ENCODE measurements around the gene UMAD1. TPM values are rescaled to one million over a fixed set of nuclear protein-coding genes. Genes with fewer than 3 reads are reported as not detected.

Gene UMAD1
- total and polyA plus RNA-seq, 3 donors from 2014 or later = 11.1 to 17.3 (median 12.6) TPM

DNA sequence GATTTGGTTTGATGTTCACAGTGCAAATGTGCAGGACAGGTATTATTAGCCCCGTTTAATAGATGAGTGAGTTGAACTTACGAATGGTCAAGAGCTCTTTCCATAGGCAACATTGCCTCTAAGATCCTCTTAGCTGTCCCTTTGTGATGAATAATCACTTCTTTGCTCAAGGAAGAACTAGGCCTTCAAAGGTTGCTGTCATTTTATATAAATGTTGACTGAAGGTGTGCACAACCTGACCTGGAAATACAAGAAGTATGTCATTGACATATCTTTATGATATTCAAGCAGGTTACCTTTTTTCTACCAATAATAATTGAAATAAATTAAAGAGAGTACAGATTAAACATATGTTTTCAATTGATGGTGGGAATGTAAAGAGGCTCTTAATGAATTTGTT lies 279.5 kb downstream of the UMAD1 start:
- no peak overlapping the region for H3K27ac ChIP-seq
- TF ChIP-seq CTCF (IDR thresholded peaks at IDR 0.05) (no peak), POLR2A (IDR thresholded peaks at IDR 0.05) (no peak)
- H3K27me3 ChIP-seq = no peaks in the 10 kb centered on the region
- 69 to 71% methylated on average over 2 of the region's 2 CpGs for WGBS, 2 donors
- H3K9me3 ChIP-seq = no peaks in the 10 kb centered on the region
- no peak overlapping the region for H3K4me3 ChIP-seq
- no peaks in the 10 kb centered on the region for H3K36me3 ChIP-seq (ENCODE audit: low read depth, missing control alignments)
- intact Hi-C loops (cut with DNase I; ENCODE audit: low total_unique reads) = no loop called here
- H3K4me1 ChIP-seq = no peaks in the 10 kb centered on the region
- no peak for DNase-seq

- intact Hi-C loops (cut with DNase I; ENCODE audit: low total_unique reads) = no loop called here
- TF ChIP-seq CTCF (IDR thresholded peaks at IDR 0.05) (no peak), POLR2A (IDR thresholded peaks at IDR 0.05) (no peak)
- Histone ChIP-seq H3K27ac (no peak overlapping the region), H3K4me1 (no peaks in the 10 kb centered on the region), H3K9me3 (no peaks in the 10 kb centered on the region), H3K27me3 (no peaks in the 10 kb centered on the region), H3K36me3 (ENCODE audit: low read depth, missing control alignments) (no peaks in the 10 kb centered on the region), H3K4me3 (no peak overlapping the region)
- DNase-seq = no peak
- 91 to 94% methylated on average over 3 of the region's 3 CpGs for WGBS, 2 donors
Observed at GRCh38 chr7:7920481-7920880, 279.9 kb downstream of the UMAD1 start.

GRCh38 chr7:7921830-7922229 lies 281.3 kb downstream of the UMAD1 start:
- no peaks in the 10 kb centered on the region for H3K9me3 ChIP-seq
- H3K4me1 ChIP-seq = no peaks in the 10 kb centered on the region

GRCh38 chr7:7922684-7923385 lies 282.3 kb downstream of the UMAD1 start:
- Histone ChIP-seq H3K4me3 (no peak overlapping the region), H3K36me3 (ENCODE audit: low read depth, missing control alignments) (no peaks in the 10 kb centered on the region), H3K27me3 (no peaks in the 10 kb centered on the region), H3K4me1 (no peaks in the 10 kb centered on the region), H3K9me3 (no peaks in the 10 kb centered on the region), H3K27ac (no peak overlapping the region)
- 61 to 73% methylated on average over 7 of the region's 7 CpGs for WGBS, 2 donors
- intact Hi-C loops (cut with DNase I; ENCODE audit: low total_unique reads) = no loop called here
- DNase-seq = no peak
- no peak for TF ChIP-seq POLR2A (IDR thresholded peaks at IDR 0.05)
- no peak for TF ChIP-seq CTCF (IDR thresholded peaks at IDR 0.05)

More at GRCh38 chr7:7921830-7922229, 281.3 kb downstream of the UMAD1 start:
- Histone ChIP-seq H3K27me3 (no peaks in the 10 kb centered on the region), H3K36me3 (ENCODE audit: low read depth, missing control alignments) (no peaks in the 10 kb centered on the region), H3K4me3 (no peak overlapping the region), H3K27ac (no peak overlapping the region)
- DNase-seq = no peak
- TF ChIP-seq POLR2A (IDR thresholded peaks at IDR 0.05) = no peak
- no peak for TF ChIP-seq CTCF (IDR thresholded peaks at IDR 0.05)
- intact Hi-C loops (cut with DNase I; ENCODE audit: low total_unique reads) = no loop called here

- Histone ChIP-seq H3K27me3 (no peaks in the 10 kb centered on the region), H3K4me3 (no peak overlapping the region), H3K9me3 (no peaks in the 10 kb centered on the region), H3K36me3 (ENCODE audit: low read depth, missing control alignments) (no peaks in the 10 kb centered on the region), H3K4me1 (no peaks in the 10 kb centered on the region), H3K27ac (no peak overlapping the region)
- 83 to 93% methylated on average over 1 of the region's 1 CpG for WGBS, 2 donors
- intact Hi-C loops (cut with DNase I; ENCODE audit: low total_unique reads) = no loop called here
- TF ChIP-seq POLR2A (IDR thresholded peaks at IDR 0.05) (no peak), CTCF (IDR thresholded peaks at IDR 0.05) (no peak)
- no peak for DNase-seq
Observed at GRCh38 chr7:7923818-7924217, 283.3 kb downstream of the UMAD1 start.

Data from testis (tissue), 3 donors.